GM18951 (cell line): ENCODE data around the gene ERC2.

Source experiments
- POLR2A ChIP-seq: IDR thresholded peaks from 4 replicates; pipeline ENCODE4 v1.6.1; 2011; ENCODE audit warnings: mild to moderate bottlenecking; ENCODE audit not compliant: insufficient read length, insufficient read depth; ENCODE audit errors: extremely low read depth
- in situ Hi-C: fragments of 300-500 bp; cut with MboI; formaldehyde crosslinking; loops from one replicate; pipeline ENCODE4 v1.12.0; 2022; ENCODE audit warnings: low sequenced_read_pairs, mixed read lengths, inconsistent platforms; ENCODE audit not compliant: unreplicated experiment

The ERC2 gene

GRCh38 chr3:55775366-55776154 is 692.7 kb downstream of the ERC2 start:
- no peak for TF ChIP-seq POLR2A
- in situ Hi-C loops, result no loop called here

DNA sequence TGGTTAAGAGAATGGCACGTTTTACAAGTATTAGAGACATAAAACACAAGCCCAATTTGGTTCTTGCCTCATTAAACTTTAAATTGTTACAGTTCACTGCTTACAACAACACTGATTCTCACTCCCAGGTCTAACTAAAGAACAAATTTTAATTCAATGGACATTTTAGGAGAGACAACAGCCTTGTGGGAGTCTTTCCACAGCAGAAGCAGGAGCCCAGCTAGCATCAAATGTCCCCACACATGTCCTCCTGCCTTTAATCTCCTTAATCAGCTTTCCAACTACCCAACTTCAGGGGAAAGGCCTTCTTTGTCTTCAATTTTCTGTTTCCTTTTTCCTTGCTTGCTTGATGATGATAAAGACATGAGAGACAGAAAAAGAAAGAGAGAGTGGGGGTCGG is 693.4 kb downstream of the ERC2 start:
- in situ Hi-C loops, result no loop called here
- no peak for TF ChIP-seq POLR2A

DNA sequence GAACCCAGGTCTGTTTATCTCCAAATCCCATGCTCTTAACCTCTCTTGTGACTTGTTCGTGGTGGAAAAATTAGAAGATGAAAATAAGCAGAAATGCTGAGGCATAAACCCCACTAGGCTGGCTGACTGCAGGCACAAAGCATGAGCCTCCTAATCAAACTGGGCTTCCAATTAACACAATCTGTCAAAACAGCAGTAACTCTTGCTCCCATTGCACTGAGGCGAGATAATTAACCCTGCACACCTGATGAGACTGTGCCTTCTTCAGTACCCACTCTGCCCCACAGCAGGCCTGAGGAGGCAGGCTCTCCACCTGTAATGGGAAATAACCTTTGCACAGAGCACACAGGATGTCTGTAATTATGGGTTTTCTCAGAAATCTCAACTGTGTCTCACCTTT is 696.8 kb downstream of the ERC2 start:
- in situ Hi-C loops, result no loop called here
- TF ChIP-seq POLR2A, result no peak

DNA sequence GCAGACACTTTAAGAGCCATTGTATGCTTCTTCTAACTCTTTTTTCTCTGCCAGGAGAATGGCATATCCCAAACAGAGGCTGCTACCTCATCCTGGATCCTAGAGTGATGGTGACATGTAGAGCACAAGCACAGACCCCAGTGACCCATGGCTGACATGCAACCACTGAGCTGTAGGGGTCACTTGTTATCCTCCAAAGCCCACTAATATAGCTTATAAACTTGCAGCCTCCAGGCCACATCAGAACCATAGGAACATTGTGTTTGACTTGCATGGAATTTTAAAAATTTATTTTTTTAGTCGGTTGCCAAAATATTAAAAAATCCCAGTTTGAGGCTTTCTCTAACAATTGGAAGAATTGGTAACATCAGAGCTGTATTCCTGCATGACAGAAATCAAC is 698.2 kb downstream of the ERC2 start:
- no peak for TF ChIP-seq POLR2A
- in situ Hi-C loops, result no loop called here

DNA sequence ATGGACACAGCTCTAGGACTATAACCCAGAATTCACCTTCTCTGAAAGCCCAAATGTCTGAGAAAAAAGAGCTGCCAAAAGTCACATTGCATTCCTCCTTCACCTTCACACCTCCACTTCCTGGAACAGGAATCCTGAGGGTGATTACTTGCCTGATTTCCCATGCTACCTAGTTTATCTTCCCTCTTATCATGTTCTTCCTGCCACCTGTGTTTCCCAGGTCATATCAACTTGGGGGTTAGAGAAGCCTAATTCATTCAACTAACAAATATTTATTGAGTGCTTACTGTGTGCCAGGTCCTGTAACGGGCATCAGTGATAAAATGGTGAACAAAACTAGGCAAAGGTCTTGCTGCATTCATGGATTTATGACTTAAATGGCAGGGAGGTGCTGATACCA is 701.5 kb downstream of the ERC2 start:
- no peak for TF ChIP-seq POLR2A
- in situ Hi-C loops, result no loop called here

DNA sequence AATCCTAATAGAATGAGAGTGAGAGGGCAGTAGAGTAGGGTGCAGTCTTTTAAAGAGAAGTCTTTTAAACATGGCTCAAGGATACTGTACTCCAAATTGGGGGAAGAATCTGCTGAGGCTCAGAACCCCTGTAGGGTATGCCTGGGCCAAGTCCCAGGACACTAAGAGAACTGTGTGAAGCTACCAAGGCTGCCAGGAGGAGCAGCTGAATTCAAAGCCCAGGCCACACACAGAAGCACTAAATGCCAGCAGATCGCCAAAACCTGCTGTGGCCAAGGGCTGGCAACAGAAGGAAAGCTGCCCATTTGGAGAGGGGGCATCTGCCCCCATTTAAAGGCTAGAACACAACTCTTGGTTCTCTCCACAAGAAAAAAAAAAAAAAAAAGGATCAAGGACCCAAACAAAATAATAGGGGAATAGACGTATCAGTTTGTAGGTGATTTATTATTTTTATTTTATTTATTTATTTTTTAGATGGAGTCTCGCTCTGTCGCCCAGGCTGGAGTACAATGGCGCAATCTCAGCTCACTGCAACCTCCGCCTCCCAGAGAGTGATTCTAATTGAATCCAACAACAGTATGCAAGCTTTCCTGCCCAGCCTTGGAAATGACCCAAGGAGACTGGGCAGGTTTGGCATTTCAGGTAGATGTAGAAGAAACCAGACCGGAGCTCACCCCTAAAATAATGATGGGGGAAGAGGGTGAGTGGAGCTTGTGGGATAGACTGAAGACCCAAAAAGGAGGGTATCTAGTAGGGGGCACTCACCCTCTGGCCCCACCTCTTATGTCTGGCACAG is 702.2 kb downstream of the ERC2 start:
- no peak for TF ChIP-seq POLR2A
- in situ Hi-C loops, result no loop called here

DNA sequence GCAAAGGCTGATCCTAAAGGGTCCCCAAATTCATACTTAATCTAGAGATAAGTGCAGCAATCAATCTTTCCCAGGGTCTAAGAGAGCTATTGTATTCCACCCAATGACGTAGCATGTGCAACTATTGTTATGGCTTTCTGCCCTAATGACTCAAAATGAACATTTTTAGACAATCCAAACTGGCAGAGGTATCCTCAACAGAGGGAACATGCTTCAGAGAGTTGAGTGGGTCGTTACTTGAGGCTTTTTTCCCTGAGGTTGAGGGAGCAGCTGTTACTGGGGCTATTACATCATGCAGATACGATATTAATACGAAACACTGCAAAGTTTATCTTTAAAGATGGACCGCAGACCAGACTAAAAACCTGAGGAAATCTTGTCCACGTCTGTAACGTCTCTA is 702.9 kb downstream of the ERC2 start:
- in situ Hi-C loops, result no loop called here
- no peak for TF ChIP-seq POLR2A

DNA sequence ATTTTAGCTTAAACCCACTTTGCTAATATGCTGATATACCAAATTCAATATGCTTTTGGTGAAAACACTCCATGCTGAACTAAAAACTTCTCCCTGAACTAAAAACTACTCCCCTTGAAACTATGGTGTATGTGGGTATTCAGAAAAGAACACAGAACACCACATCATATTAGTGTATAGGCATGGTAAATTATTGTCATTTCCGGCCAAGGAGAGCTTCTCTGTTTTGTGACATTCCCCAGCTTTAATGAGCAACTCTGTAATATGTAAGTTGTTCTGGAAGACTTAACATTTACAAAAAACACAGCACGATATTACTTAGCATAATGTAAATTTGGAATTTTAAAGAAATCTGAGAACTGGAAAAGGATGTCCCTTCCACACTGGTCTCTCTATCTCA is 711.3 kb downstream of the ERC2 start:
- no peak for TF ChIP-seq POLR2A
- in situ Hi-C loops, result no loop called here

DNA sequence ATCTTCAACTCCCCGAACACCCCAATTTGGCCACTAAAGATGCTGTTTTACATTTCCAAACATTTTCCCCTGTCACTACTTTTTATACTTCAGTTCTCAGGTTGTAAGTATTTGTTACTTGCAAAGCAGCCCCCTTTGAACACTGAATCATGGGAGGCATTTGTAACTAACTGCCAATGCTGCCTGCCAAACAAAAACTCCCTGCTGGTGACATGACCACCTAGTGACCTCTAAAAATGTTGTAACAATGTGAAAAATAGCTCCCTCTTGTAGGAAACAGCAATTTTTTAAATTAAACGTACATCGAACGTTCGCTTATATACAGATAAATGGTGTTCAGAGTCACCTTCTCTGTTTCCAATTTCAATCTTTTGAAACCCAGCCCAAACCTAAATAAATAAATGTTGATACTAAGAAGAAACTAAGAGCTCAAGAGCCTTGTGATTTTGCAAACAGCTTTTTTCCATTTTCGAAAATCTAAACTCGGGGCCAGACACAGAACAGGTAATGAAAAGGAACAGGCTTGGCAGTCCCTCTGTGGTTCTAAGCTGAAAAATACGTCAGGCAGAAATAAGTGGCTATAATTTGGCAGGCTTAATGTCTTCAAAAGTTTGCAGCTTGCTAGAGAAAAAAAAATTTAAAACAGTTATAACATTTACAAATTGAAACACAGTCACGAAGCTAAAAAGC is 712.6 kb downstream of the ERC2 start:
- TF ChIP-seq POLR2A, result no peak
- in situ Hi-C loops, result no loop called here

- TF ChIP-seq POLR2A, result no peak
- in situ Hi-C loops, result no loop called here
These were observed 715.4 kb downstream of the ERC2 start for GRCh38 chr3:55752911-55753310.

- TF ChIP-seq POLR2A, result no peak
- in situ Hi-C loops, result no loop called here
These were observed 716.5 kb downstream of the ERC2 start for GRCh38 chr3:55751730-55752129.

GRCh38 chr3:55750525-55750924 is 717.7 kb downstream of the ERC2 start:
- TF ChIP-seq POLR2A, result no peak
- in situ Hi-C loops, result no loop called here

DNA sequence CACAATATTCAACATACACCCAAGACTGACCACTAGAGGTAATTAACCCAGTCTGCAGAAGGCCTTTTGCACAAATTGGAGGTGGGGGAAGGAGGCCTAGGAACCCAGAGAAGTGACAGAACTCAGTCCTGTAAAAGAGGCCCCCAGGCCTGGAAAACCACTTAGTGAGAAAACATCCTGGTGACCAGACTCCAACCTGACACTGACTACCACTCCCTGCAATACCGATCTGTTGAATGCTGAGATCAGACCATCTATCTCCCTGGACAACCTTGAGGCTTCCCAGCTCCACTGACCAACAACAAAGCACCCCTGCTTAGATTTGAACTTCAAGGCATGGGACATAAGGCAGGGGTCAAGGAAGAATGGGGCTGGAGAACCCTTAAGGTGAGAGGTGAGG is 719.2 kb downstream of the ERC2 start:
- in situ Hi-C loops, result loop anchor here (25.0 kb wide), 1 partner anchor 262 kb away; the partner anchor contains the start of gene WNT5A
- TF ChIP-seq POLR2A, result no peak
